HepG2 (cell line): ENCODE measurements around the gene ZNF865. TPM values are rescaled to one million over a fixed set of nuclear protein-coding genes. Genes with fewer than 3 reads are reported as not detected.
A peak's percentile ranks its signal among the peaks of the same experiment; 100 is the strongest.

ENCODE experiments used
- DMAP1 ChIP-seq: IDR thresholded peaks from 2 replicates; pipeline ENCODE4 v1.6.1; 2016
- FOXO1 ChIP-seq: sonication (generic); formaldehyde crosslinking; IDR thresholded peaks from 2 replicates; pipeline ENCODE4 v1.4.0; 2020; ENCODE audit warnings: missing genetic modification reagents
- HDAC2 ChIP-seq: sonication (generic); formaldehyde crosslinking; IDR thresholded peaks from 2 replicates; pipeline ENCODE4 v1.4.0; 2020; ENCODE audit warnings: missing genetic modification reagents
- HOXA7 ChIP-seq: sonication (generic); formaldehyde crosslinking; IDR thresholded peaks from 2 replicates; pipeline ENCODE4 v1.8.1; 2022; ENCODE audit warnings: mild to moderate bottlenecking, missing genetic modification reagents, moderate library complexity
- KLF15 ChIP-seq: sonication (generic); formaldehyde crosslinking; IDR thresholded peaks from 2 replicates; pipeline ENCODE4 v1.8.1; 2023; ENCODE audit warnings: borderline replicate concordance, mild to moderate bottlenecking, inconsistent platforms, missing genetic modification reagents, mixed read lengths
- MAFK ChIP-seq, 2 experiments: IDR thresholded peaks in 1 of 2; conservative IDR thresholded peaks in 1 of 2; 2 replicates each; pipeline ENCODE4 v1.6.1; 2011; ENCODE audit warnings: improper control_type of control experiment in 2 of 2, low read length in 2 of 2
- POLR2G ChIP-seq: fragments of 200-400 bp; formaldehyde crosslinking; IDR thresholded peaks from 2 replicates; pipeline ENCODE4 v1.6.1; 2018; ENCODE audit warnings: mild to moderate bottlenecking, low read depth, low read length, moderate library complexity
- RBM22 ChIP-seq: fragments of 200-400 bp; formaldehyde crosslinking; optimal IDR thresholded peaks from 2 replicates; pipeline ENCODE3; 2017; ENCODE audit warnings: mild to moderate bottlenecking, low read length, moderate library complexity
- RCOR2 ChIP-seq: IDR thresholded peaks from 2 replicates; pipeline ENCODE4 v1.6.1; 2016; ENCODE audit warnings: missing biosample characterization, missing genetic modification reagents
- ZBTB34 ChIP-seq: sonication (generic); formaldehyde crosslinking; IDR thresholded peaks from 2 replicates; pipeline ENCODE4 v1.8.0; 2022; ENCODE audit warnings: mild to moderate bottlenecking, missing genetic modification reagents
- ZFY ChIP-seq: sonication (generic); formaldehyde crosslinking; IDR thresholded peaks from 2 replicates; pipeline ENCODE4 v1.4.0; 2020; ENCODE audit warnings: missing genetic modification reagents
- ZNF235 ChIP-seq: sonication (generic); formaldehyde crosslinking; IDR thresholded peaks from 2 replicates; pipeline ENCODE4 v1.8.1; 2023; ENCODE audit warnings: mild to moderate bottlenecking, missing genetic modification reagents, borderline replicate concordance
- ZNF343 ChIP-seq: sonication (generic); formaldehyde crosslinking; IDR thresholded peaks from 2 replicates; pipeline ENCODE4 v1.4.0; 2020; ENCODE audit warnings: mild to moderate bottlenecking, missing genetic modification reagents
- ZNF451 ChIP-seq: sonication (generic); formaldehyde crosslinking; IDR thresholded peaks from 2 replicates; pipeline ENCODE4 v1.5.0; 2020; ENCODE audit warnings: mild to moderate bottlenecking, missing genetic modification reagents
- ZNF557 ChIP-seq: sonication (generic); formaldehyde crosslinking; IDR thresholded peaks from 2 replicates; pipeline ENCODE4 v1.4.0; 2020; ENCODE audit warnings: missing genetic modification reagents
- ZNF607 ChIP-seq: sonication (generic); formaldehyde crosslinking; IDR thresholded peaks from 2 replicates; pipeline ENCODE4 v1.5.1; 2020; ENCODE audit warnings: missing genetic modification reagents, mild to moderate bottlenecking, borderline replicate concordance
- ZNF777 ChIP-seq: sonication (generic); formaldehyde crosslinking; IDR thresholded peaks from 2 replicates; pipeline ENCODE4 v1.4.0; 2020; ENCODE audit warnings: missing genetic modification reagents
- polyA plus RNA-seq, 8 experiments: library from polyadenylated mRNA; depleted of rRNA in 3 of 8; stranded (reverse) in 7 of 8; unstranded in 1 of 8; fragments of >200 nt; fragmentation: Illumina TruSeq in 4 of 8; extraction: Trizol in 4 of 8; gene quantifications; 2 replicates each; pipeline versions ENCODE4 v1.2.1 to v1.2.3, GENCODE V29; 2011 to 2016; ENCODE audit warnings: low read depth in 4 of 8, missing spikeins in 1 of 8, mixed read lengths in 1 of 8; ENCODE audit not compliant: insufficient read depth in 1 of 8
- total RNA-seq, 5 experiments: library from RNA; depleted of rRNA; stranded (reverse); fragments of >200 nt; fragmentation: Illumina TruSeq; extraction: Trizol; gene quantifications; 2 replicates each; pipeline ENCODE4 v1.2.3, GENCODE V29; 2016; ENCODE audit warnings: low read depth in 1 of 5
- TF ChIP-seq, protein P1 (sequence below): sonication (generic); formaldehyde crosslinking; IDR thresholded peaks from 2 replicates; pipeline ENCODE4 v1.4.0; 2020; ENCODE audit warnings: mild to moderate bottlenecking, missing genetic modification reagents
- TF ChIP-seq, protein P2 (sequence below): sonication (generic); formaldehyde crosslinking; IDR thresholded peaks from 2 replicates; pipeline ENCODE4 v1.4.0; 2020; ENCODE audit warnings: missing genetic modification reagents
- TF ChIP-seq, protein P3 (sequence below): sonication (generic); formaldehyde crosslinking; IDR thresholded peaks from 2 replicates; pipeline ENCODE4 v1.5.0; 2020; ENCODE audit warnings: mild to moderate bottlenecking, missing genetic modification reagents
- TF ChIP-seq, protein P4 (sequence below): sonication (generic); formaldehyde crosslinking; IDR thresholded peaks from 2 replicates; pipeline ENCODE4 v1.9.0; 2021; ENCODE audit warnings: missing genetic modification reagents, borderline replicate concordance

The ZNF865 gene
- total and polyA plus RNA-seq, 2 of the 13 experiments (the other 11 are each of a cell fraction or from before 2014, with no cell fraction given), result 0.93 to 1.0 TPM

GRCh38 chr19:55653651-55654322 lies 48.3 kb downstream of the ZNF865 start (continued):
- TF ChIP-seq, protein P1, sequence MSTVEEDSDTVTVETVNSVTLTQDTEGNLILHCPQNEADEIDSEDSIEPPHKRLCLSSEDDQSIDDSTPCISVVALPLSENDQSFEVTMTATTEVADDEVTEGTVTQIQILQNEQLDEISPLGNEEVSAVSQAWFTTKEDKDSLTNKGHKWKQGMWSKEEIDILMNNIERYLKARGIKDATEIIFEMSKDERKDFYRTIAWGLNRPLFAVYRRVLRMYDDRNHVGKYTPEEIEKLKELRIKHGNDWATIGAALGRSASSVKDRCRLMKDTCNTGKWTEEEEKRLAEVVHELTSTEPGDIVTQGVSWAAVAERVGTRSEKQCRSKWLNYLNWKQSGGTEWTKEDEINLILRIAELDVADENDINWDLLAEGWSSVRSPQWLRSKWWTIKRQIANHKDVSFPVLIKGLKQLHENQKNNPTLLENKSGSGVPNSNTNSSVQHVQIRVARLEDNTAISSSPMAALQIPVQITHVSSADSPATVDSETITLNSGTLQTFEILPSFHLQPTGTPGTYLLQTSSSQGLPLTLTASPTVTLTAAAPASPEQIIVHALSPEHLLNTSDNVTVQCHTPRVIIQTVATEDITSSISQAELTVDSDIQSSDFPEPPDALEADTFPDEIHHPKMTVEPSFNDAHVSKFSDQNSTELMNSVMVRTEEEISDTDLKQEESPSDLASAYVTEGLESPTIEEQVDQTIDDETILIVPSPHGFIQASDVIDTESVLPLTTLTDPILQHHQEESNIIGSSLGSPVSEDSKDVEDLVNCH (CRISPR knock-in tag), result no peak
- TF ChIP-seq HDAC2 (CRISPR knock-in tag), result peak; percentile 79
- peak; percentile 87 for TF ChIP-seq DMAP1 (CRISPR knock-in tag)
- TF ChIP-seq ZNF557, result peak; percentile 66; the same call in 1 of the 2 replicates
- no peak for TF ChIP-seq ZBTB34 (CRISPR knock-in tag)
- TF ChIP-seq FOXO1, result peak; percentile 11; the same call in 1 of the 2 replicates
- no peak; the same call in 1 of the 2 replicates for TF ChIP-seq KLF15 (CRISPR knock-in tag)
- TF ChIP-seq, protein P2, sequence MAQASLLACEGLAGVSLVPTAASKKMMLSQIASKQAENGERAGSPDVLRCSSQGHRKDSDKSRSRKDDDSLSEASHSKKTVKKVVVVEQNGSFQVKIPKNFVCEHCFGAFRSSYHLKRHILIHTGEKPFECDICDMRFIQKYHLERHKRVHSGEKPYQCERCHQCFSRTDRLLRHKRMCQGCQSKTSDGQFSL (CRISPR knock-in tag), result 0 out of 2 replicates have a peak, but pooled peaks have one; percentile 8
- TF ChIP-seq ZNF607 (CRISPR knock-in tag), result peak; percentile 63; the same call in 1 of the 2 replicates
- TF ChIP-seq ZNF777 (CRISPR knock-in tag), result 0 out of 2 replicates have a peak, but pooled peaks have one; percentile 31
- TF ChIP-seq RBM22, result peak; percentile 93
- no peak for TF ChIP-seq ZNF451 (CRISPR knock-in tag)
- TF ChIP-seq ZFY (CRISPR knock-in tag), result peak; percentile 63
- TF ChIP-seq RCOR2 (CRISPR knock-in tag), result no peak
- peak; percentile 95 for TF ChIP-seq POLR2G
- no peak for TF ChIP-seq HOXA7 (CRISPR knock-in tag)
- no peak for TF ChIP-seq ZNF235 (CRISPR knock-in tag)
- TF ChIP-seq, protein P3, sequence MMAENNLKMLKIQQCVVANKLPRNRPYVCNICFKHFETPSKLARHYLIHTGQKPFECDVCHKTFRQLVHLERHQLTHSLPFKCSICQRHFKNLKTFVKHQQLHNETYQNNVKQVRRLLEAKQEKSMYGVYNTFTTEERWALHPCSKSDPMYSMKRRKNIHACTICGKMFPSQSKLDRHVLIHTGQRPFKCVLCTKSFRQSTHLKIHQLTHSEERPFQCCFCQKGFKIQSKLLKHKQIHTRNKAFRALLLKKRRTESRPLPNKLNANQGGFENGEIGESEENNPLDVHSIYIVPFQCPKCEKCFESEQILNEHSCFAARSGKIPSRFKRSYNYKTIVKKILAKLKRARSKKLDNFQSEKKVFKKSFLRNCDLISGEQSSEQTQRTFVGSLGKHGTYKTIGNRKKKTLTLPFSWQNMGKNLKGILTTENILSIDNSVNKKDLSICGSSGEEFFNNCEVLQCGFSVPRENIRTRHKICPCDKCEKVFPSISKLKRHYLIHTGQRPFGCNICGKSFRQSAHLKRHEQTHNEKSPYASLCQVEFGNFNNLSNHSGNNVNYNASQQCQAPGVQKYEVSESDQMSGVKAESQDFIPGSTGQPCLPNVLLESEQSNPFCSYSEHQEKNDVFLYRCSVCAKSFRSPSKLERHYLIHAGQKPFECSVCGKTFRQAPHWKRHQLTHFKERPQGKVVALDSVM (CRISPR knock-in tag), result no peak
- TF ChIP-seq, protein P4, sequence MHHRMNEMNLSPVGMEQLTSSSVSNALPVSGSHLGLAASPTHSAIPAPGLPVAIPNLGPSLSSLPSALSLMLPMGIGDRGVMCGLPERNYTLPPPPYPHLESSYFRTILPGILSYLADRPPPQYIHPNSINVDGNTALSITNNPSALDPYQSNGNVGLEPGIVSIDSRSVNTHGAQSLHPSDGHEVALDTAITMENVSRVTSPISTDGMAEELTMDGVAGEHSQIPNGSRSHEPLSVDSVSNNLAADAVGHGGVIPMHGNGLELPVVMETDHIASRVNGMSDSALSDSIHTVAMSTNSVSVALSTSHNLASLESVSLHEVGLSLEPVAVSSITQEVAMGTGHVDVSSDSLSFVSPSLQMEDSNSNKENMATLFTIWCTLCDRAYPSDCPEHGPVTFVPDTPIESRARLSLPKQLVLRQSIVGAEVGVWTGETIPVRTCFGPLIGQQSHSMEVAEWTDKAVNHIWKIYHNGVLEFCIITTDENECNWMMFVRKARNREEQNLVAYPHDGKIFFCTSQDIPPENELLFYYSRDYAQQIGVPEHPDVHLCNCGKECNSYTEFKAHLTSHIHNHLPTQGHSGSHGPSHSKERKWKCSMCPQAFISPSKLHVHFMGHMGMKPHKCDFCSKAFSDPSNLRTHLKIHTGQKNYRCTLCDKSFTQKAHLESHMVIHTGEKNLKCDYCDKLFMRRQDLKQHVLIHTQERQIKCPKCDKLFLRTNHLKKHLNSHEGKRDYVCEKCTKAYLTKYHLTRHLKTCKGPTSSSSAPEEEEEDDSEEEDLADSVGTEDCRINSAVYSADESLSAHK (CRISPR knock-in tag), result no peak
- TF ChIP-seq ZNF343, result no peak
- TF ChIP-seq MAFK (conservative IDR thresholded peaks at IDR 0.05 in 1 of 2, IDR thresholded peaks at IDR 0.05 in 1 of 2; ENCODE audit: low read length in 2 of 2), result peak in 1 of 2 experiments; percentile 0; a peak in 1 of 4 replicates
